Muscle of arm (tissue), 12 donors: ENCODE measurements around the gene RFX7. TPM values are rescaled to one million over a fixed set of nuclear protein-coding genes. Genes with fewer than 3 reads are reported as not detected.

ENCODE experiments used
- DNase-seq: peaks from one replicate; pipeline ENCODE4 v3.0.0-alpha.2; 2013
- polyA plus RNA-seq, 12 donors: library from polyadenylated mRNA; unstranded; fragments of 120-200 nt; gene quantifications; one replicate each; pipeline ENCODE4 v1.2.1, GENCODE V29; 2013; ENCODE audit not compliant: insufficient read length in 12 of 12

RFX7 gene
- polyA plus RNA-seq, 12 donors: 14.2 to 28.2 (median 15.1) TPM; not detected in 1

DNA sequence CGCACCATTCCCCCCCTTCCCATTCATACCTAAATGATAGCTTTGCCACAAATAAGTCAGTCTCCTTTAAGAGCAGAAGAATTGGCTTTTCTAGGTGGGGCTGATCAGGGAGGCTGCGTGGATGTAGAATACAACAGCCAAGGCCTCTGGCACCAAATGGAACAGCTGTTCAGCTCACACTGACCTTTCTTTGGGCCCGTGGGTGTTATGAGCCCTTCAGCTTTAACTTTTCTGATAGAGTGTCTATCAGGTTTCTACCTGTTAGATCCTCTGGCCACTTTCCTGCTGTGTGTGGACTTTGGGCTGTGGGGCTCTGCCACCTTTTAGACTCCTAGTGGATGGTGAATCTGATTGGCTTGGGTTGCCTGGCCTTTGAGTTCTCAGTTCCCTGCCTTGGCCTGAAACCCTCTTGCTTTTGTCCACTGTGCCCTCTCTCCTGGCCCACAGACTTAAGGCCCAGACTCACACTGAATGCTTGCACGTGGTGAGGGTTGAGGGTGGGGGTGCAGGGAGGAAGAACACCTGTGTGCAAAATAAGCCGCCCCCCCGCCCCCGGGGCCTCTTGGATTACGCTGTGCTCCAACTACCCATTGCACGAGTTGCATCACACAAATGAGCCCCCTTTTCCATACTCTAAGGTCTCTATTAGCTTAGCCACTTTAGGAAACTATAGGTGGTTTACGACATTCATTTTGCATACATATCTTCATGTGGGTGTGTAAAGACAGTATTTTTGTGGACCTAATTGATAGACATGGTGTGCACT, 1.3 kb upstream of the RFX7 start:
- peak; percentile 25 for DNase-seq

DNA sequence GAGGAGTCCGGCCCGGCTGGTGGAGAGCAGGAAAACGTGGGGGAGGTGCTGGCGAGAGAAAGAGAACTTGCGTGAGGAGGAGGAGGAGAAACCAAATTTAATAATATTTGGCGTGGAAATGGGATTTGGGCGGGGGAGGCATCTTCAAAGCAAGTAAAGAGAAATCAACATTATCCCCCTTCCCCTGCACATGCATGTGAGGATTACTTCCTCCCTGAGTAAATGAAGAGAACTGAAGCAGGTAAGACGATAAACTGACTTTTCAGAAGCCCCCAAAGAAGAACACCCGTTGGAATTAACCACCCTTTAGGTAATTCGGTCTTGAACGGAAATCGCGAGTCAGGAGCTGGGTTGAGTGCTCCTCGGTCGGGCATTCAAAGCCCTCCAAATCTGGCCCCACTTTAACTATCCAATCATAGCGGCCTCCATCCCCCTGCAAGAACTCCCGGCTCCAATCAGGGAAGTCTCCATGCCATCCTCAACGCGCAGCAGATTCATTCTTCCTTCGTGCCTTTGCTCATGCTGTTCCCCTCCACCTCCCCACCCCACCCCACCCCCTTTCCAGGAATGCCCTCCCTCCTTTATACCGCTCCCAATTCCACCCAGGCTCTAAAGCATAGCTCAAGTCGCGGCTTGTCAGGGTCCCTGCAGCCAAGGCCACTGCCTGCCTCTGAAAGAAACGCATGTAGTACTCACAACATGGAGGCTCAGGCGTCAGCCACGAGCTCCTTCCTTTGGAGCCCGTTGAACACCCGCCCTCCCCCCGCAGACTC, 545 bp upstream of the RFX7 start:
- peak; percentile 51 for DNase-seq

DNA sequence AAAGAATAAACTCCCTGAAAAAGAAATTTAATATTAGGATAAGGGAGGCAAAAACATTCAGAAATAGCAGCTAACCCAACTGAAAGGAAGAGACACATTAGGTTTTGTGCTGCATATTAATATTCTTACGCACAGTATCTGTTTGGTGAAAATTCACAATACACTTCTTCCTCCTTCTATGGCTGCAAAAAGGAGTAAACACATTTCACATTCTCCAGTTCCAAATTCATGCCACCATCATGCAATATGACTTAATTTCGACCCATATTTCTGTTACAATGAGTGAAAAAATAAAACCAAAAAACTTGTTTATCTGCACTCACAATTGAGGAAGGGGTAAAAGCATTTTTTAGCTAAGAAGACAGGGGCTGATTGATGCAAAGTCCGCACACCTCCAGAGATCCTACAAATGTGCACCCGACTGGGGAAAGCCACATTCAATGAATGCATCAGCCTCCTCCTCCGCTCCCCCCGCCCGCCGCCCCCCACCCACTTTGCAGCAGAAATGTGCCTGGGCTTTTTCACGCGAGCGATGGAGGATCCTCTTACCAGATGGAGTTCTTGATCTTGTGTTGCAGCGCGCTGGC, 1.0 kb downstream of the RFX7 start:
- DNase-seq: no peak

DNA sequence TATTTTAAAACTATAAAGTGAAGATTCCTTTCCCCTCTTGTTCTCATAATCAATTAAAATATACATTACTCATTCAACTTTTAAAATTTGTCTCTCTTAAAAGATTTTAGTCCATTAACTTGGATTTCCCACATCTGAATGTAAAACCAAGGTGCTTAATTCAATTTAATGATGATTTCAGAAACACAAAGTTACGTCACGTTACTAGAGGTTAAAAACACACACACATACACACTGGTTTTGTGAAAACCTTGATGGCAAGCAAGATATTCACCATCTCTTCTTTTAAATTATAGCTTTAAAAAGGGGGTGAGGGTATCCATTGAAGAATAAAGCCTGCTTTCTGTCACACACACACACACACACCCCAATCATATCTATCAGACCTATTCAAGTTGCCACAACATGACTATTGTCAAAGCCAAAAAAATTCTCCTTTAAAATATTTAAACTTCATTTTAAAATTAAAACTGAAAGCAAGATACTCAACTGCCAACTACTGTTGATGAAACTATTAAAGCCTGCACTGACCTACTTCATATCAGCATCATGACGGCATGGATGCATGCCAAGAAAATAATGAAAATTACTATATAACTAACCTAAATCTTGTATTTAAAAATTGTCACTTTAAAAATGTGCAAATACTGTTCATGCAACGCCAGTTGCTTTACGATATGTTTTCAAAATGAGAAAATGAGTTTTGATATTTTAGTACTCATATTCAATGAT, 2.1 kb downstream of the RFX7 start:
- DNase-seq: no peak

DNA sequence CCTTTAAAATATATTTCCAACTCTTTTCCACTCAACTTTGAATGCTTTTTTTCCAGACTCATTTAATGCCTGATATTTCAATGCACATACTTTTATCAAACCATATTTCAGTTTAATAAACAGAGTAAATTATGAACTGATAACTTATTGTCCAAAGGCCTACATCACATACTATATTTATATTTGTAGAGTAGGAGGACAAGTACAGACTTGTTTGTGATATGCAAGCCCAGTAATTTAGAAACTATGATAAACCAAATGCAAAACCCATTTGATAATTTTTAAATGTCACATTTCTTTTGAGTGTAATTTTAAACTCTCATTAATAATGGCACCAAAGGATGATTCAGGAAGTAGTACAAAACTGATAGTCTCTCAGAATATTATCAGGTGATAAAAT, 3.3 kb downstream of the RFX7 start:
- DNase-seq: no peak

DNA sequence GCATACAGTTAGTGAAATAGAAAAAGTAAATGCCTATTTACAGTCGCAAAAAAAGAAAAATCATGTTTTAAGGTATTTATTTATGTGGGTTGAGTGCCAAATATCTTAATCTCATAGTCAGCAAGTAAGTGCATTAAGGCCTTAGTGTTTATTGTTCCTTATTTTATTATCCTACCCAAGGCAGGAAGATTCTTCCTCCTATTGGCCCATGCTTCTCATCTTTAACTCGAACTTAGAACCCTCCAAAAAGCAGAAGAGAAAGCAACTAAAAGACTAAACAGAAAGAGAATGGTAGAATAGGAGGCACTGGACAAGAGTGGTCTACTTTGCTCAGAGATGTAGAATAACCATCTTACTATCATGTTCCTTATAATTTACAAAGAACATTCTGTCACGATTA, 7.5 kb downstream of the RFX7 start:
- DNase-seq: no peak

DNA sequence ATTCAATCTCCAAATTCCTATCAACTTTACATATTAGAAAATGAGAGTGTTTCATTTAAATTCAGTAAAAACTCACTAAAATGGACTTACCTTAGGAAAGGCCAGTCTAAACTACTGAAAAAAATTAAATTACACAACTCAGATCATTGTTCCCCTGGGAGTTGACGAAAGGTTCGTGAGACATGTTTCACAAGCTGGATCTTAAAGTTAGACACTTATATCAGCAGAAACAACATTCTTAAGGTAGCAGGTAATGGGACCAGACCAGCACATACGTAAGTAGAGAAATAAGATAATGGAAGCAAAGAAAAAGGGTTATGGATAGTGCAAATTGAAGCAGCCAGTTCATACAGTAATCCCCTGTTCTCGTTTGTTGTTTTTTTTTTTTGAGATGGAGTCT, 8.9 kb downstream of the RFX7 start:
- DNase-seq: no peak

DNA sequence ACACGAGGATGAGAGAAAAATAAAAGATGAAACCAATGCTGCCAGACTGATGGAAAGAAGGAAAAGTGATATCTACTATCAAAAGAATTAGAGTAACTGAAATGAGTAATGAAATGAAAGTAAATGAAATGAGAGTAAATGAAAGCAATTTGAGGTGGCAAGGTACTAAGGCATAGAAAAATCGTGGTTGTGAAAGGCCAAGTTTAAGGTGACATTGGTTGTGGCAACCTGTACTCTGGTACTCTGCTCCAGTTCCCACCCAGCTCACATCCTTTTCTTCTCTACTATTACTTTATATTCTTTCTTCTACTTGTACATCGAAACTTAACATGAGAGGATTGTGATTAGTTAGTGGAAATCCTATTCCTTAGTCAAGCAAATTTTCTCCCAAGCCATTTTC, 10.1 kb downstream of the RFX7 start:
- DNase-seq: no peak

DNA sequence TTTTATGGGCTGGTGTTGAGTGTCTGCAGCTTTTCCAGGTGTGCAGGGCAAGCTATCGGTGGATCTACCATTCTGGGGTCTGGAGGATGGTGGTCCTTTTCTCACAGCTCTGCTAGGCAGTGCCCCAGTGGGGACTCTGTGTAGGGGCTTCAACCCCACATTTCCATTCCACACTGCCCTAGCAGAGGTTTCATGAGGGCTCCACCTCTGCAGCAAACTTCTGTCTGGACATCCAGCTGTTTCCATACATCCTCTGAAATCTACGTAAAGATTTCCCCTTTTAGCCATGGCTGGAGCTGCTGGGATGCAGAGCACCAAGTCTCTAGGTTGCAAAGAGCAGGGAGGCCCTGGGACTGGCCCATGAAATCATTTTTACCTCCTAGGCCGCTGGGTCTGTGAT, 11.6 kb downstream of the RFX7 start:
- no peak for DNase-seq

DNA sequence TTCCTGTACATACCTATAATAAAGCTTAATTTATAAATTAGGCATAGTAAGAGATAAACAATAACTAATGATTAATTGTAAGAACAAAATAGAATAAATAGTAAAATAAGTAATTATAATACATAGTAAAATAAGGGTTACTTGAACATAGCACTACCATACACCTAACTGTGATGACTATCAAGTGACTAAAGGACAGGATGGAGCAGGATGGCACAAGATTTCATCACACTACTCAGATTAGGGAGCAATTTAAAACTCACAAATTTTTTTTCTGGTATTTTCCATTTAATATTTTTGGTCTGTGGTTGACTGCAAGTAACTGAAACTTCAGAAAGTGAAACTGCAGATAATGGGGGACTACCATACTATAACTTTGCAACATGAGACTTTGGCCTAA, 14.8 kb downstream of the RFX7 start:
- no peak for DNase-seq

DNA sequence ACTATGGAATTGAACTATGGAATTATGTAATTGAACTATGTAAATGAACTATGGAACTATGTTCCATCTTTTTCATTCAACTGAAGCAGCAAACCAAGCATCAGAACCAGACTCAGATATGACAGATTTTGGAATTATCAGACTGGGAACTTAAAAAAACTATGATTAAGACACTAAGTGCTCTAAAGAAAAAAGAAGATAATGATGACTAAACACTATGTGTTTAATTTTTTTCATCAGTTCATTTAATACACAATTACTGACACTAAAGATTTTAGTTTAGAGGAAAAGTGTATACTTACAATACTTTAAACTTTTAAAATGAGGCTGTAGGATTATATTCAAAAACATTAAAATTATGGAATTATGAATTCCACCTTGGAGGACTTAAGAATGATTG, 15.3 kb downstream of the RFX7 start:
- no peak for DNase-seq

DNA sequence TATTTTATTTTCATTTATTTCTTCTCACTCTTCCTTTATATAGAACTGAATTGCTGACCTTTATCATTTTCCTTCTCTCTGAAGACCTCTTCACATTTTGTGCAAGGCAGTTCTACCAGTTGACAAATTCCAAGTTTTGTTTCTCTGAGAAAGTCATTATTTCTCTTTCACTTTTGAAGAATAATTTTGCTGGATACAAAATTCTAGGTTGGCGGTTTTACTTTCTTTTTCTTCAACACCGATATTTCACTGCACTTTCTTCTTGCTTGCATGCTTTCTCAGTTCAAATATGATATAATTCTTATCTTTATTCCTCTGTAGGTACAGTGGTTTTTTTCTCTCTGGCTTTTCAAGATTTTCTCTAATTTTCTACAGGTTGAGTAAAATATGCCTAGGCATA, 15.9 kb downstream of the RFX7 start:
- no peak for DNase-seq

DNA sequence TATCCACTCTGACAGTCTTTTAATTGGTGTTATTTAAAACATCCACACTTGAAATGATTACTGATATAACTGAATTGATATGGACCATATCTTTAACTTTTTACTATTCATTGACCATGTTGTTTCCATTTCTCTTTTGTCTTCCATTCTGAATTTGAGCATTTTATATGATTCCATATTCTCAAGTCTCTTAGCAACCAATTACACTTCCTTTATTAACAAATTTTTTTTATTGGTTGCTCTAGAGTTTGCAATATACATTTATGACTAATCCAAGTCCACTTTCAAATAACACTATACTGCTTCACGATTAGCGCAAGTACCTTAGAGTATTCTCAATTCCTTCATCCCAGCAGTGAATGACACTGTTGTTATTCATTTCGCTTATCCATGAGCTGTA, 16.4 kb downstream of the RFX7 start:
- DNase-seq: no peak

DNA sequence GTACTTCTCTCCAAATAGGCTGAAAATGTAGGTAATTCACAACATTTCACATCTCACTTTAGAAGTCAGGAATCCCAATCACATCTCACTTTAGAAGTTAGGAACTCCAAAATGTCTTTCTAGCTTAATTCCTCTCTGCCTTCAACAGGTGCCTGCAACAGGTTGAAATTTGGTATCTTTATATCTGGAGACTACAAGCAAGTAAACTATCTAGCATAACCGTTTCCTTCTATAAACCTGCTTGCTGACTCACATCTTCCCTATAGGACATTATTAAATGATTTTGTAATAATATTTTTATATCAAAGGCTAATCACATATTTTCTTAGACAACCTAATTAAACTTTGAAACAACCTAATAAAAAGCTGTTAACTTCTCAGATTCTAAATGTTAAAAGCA, 18.2 kb downstream of the RFX7 start:
- DNase-seq: no peak

DNA sequence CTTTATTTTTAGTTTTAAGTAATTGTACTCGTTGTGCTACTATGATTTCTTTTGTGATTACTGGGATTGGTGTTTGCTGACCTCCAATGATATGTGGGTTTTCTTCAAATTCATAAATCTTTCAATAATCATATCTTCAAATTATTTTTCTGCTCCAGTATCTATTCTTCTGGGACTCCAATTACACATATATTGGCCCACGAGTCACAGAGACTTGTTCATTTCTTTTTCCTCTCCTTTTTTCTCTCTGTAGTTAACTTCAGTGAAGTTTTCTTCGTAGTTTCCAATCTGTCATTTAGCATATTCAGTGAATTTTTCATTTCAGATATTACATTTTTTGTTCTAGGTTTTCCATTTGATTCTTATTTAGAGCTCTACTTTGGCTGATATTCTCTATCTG, 21.4 kb downstream of the RFX7 start:
- DNase-seq: no peak

DNA sequence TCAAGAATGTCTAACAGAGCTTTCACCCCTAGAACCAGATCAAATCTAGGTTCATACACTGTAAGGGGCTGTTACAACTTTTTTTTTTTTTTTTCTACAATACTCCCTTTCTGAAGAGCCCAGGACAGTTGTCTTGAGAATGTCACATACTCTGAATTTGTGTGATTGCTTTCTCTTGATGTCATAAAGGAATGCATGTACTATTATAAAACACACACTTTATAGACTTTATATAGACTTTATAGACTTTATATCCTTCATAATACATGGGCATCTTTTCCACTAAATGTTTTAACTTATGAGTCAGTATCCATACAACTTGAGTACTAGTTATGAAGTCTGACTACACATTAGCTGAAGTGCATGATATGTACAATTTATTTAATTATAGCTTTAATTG, 26.3 kb downstream of the RFX7 start:
- no peak for DNase-seq

DNA sequence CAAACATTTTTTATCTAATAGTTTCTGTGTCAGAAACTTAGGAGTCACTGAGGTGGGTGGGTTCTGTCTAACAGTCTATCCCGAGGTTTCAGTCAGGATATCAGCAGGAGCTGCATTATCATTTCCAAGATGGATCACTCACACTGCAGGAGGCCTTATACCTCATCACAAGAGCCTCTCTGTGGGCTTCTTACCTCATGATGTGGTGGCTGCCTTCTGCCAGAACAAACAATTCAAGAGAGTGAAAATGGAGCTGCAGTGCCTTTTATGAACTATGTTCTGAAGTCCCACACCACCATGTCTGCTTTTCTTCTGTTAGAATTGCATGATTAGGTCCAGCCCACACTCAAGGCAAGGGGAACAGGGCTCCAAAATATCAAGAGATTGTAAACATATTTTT, 27.9 kb downstream of the RFX7 start:
- DNase-seq: no peak

DNA sequence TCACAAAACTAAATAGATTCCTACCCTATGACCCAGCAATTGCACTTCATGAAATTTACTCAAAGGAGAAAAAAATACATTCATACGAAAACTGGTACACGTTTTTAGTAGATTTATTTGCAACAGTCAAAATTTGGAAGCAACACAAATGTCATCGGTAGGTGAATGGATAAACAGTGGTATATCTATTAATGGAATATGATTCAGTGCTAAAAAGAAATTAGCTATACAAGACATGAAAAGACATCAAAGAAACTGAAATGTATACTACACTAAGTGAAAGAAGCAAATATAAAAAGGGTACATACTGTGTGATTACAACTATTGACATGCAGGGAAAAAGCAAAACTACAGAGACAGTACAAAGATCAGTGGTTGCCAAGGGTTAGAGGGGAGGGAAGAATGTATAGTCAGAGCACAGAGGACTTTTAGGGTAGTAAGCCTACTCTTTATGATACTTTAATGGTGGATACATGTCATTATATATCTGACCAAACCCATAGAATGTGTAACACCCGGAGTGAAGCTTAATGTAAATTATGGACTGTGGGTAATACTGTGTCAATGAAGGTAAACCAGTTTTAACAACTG, 31.6 kb downstream of the RFX7 start:
- DNase-seq: no peak

DNA sequence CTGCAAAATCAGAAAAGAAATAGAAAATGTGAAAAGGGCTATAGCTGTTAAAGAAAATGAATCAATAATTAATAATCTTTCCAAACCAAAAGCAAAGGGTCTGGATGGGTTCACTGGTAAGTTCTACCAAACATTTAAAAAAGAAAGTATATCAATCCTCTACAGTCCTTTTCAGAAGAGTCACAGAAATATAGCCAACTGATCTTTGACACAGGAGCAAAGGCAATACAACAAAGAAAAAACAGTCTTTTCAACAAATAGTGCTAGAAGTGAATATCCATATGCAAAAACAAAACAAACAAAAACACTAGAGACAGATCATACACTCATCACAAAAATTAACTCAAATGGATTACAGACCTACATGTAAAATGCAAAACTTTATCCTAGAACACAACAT, 32.6 kb downstream of the RFX7 start:
- no peak for DNase-seq

DNA sequence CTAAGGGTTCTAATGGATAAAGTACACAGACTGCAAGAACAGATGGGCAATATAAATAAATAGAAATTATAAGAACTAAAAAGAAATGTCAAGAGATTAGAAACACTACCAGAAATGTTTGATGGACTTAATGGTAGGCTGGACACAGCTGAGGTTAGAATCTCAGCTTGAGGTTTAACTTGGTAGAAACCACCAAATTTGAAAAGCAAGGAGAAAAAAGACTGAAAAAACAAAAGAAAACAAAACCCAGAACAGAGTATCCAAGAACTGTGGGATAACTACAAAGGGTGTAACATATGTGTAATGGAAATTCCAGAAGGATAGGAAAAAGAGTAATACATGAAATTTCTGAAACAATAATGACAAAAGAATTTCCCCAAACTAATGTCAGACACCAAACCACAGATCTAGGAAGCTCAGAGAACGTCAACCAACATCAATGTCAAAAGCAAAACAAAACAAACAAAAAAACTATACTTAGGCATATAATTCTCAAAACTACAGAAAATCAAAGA, 35.0 kb downstream of the RFX7 start:
- no peak for DNase-seq

DNA sequence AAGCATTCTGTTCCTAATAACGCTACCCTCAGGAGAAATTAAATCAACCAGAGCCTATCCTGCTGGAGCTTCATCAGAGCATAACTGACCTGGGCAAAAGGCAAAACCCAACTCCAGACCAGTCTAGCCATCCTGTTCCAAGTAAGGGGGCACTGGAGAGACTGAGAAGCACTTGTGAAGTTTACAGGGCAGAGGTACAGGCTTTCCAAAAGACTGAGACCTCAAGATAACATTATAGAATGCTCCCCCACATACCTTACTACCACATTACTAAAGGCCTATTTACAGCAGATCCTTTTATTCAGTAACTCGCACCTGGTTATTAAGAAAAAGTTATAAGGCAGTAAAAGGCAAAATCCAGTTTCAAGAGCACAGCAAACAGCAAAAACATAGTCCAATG, 35.5 kb downstream of the RFX7 start:
- DNase-seq: no peak

DNA sequence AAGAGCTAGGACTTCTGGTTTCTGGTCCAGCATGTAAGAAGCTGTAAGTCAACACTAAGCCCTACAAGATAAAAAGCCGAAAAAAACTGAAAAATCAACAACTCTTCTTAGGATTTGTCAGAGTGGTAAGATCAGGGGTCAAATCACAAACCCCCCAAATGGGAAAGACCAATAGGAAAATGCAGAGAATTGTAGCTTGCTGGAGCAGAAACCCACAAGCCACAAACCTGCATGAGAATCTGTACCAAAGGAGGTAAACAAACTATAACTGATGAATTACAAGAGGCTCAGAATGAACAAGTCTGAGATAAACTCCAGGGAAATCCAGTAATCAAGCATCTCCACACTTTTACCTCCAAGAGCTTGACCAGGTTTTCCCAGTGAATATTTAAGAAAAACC, 36.0 kb downstream of the RFX7 start:
- no peak for DNase-seq
